Brain microvascular endothelial cell (primary cell): ENCODE data around the gene KCTD11.

Source experiments
- DNase-seq: peaks from one replicate; pipeline ENCODE4 v3.0.0-alpha.2; 2020
- H3K27ac ChIP-seq: fragments of 250-450 bp; sonication (Bioruptor Pico); 2 replicates; pipeline ENCODE4 v1.5.1; 2020; ENCODE audit warnings: mild to moderate bottlenecking, moderate library complexity
- H3K27me3 ChIP-seq: fragments of 250-450 bp; sonication (Bioruptor Pico); replicated peaks from 2 replicates; pipeline ENCODE4 v1.5.1; 2020; ENCODE audit warnings: mild to moderate bottlenecking
- H3K36me3 ChIP-seq: fragments of 250-450 bp; sonication (Bioruptor Pico); replicated peaks from 2 replicates; pipeline ENCODE4 v1.5.1; 2020; ENCODE audit warnings: mild to moderate bottlenecking
- H3K4me3 ChIP-seq: 2 replicates; pipeline ENCODE4 v1.5.1; 2011; ENCODE audit warnings: low read depth, mild to moderate bottlenecking, control low read depth, low read length, moderate library complexity
- CTCF ChIP-seq: IDR thresholded peaks from 2 replicates; pipeline ENCODE4 v1.5.1; 2011; ENCODE audit warnings: low read depth, mild to moderate bottlenecking, moderate library complexity, low read length, control low read depth, inconsistent platforms; ENCODE audit errors: missing control alignments
- in situ Hi-C: cut with HindIII; loops from 2 replicates; pipeline ENCODE4 v1.10.0; 2017; ENCODE audit warnings: low sequenced_read_pairs, low pct_ligation_motif_present

The KCTD11 gene

GRCh38 chr17:7351665-7352502 is at the start of gene KCTD11:
Gene KCTD11, plus strand, starts transcription at chr17:7352162.
- peak; percentile 83 for DNase-seq
- no peak for TF ChIP-seq CTCF
- no peaks in the 10 kb centered on the region for H3K27me3 ChIP-seq
- no peaks in the 10 kb centered on the region for H3K36me3 ChIP-seq
- H3K27ac ChIP-seq = peak within 1 kb of the TSS; percentile 96
- peak within 1 kb of the TSS; percentile 81 for H3K4me3 ChIP-seq
- in situ Hi-C loops = no loop called here

GRCh38 chr17:7304179-7304578 is 47.8 kb upstream of the KCTD11 start:
- no peak overlapping the region for H3K27ac ChIP-seq
- H3K4me3 ChIP-seq = no peak overlapping the region
- no peak for DNase-seq
- peaks cover 7% of the 10 kb centered on the region for H3K36me3 ChIP-seq
- no peaks in the 10 kb centered on the region for H3K27me3 ChIP-seq
- in situ Hi-C loops = no loop called here
- TF ChIP-seq CTCF = no peak

- TF ChIP-seq CTCF = no peak
- DNase-seq = peak; percentile 100
- Histone ChIP-seq H3K27me3 (no peaks in the 10 kb centered on the region), H3K27ac (peak within 1 kb of the TSS; percentile 99), H3K4me3 (peak within 1 kb of the TSS; percentile 96), H3K36me3 (peaks cover 34% of the 10 kb centered on the region)
- in situ Hi-C loops = no loop called here
Measured at GRCh38 chr17:7306911-7307685, 44.9 kb upstream of the KCTD11 start, which contains the start of gene EIF5A. Gene EIF5A, plus strand, starts transcription at chr17:7307628. Its CDS starts 2,008 bp downstream, at chr17:7309636.

GRCh38 chr17:7307686-7308624 is 44.0 kb upstream of the KCTD11 start:
- in situ Hi-C loops = no loop called here
- Histone ChIP-seq H3K27ac (peak overlapping the region; percentile 99), H3K36me3 (peaks cover 42% of the 10 kb centered on the region), H3K27me3 (no peaks in the 10 kb centered on the region), H3K4me3 (peak overlapping the region; percentile 96)
- DNase-seq = no peak
- no peak for TF ChIP-seq CTCF

GRCh38 chr17:7308625-7309433 is 43.1 kb upstream of the KCTD11 start:
- H3K27me3 ChIP-seq = no peaks in the 10 kb centered on the region
- TF ChIP-seq CTCF = no peak
- DNase-seq = peak; percentile 82
- peaks cover 51% of the 10 kb centered on the region for H3K36me3 ChIP-seq
- in situ Hi-C loops = no loop called here
- peak overlapping the region; percentile 96 for H3K4me3 ChIP-seq
- peak overlapping the region; percentile 99 for H3K27ac ChIP-seq
